Peyer's patch (tissue), 4 donors: ENCODE measurements around the gene APH1A. TPM values are rescaled to one million over a fixed set of nuclear protein-coding genes. Genes with fewer than 3 reads are reported as not detected.
"Not testable (repeated sequence)": the region's sequence is repeated elsewhere in the genome, so short reads cannot be mapped to it uniquely, and the experiment has no call there.

Experiments used
- DNase-seq, 3 donors: peaks; one replicate each; pipeline ENCODE4 v3.0.0-alpha.2; 2017 to 2019
- H3K27ac ChIP-seq, 4 donors: fragments of 200-600 bp; sonication (generic); one replicate each; pipeline ENCODE4 v1.5.1; 2016 to 2019
- H3K27me3 ChIP-seq, 2 donors: fragments of 200-600 bp; sonication (generic); one replicate each; pipeline ENCODE4 v1.5.1; 2019
- H3K36me3 ChIP-seq, 3 donors: fragments of 200-600 bp; sonication (generic); one replicate each; pipeline ENCODE4 v1.5.1; 2016 to 2019
- H3K4me1 ChIP-seq, 4 donors: fragments of 200-600 bp; sonication (generic); one replicate each; pipeline ENCODE4 v1.5.1; 2016 to 2019
- H3K4me3 ChIP-seq, 4 donors: fragments of 200-600 bp; sonication (generic); 1 replicate in 3 of 4; 2 replicates in 1 of 4; pipeline ENCODE4 v1.5.1; 2016 to 2019; ENCODE audit warnings: mild to moderate bottlenecking in 1 of 4
- H3K9me3 ChIP-seq, 4 donors: fragments of 200-600 bp; sonication (generic); one replicate each; pipeline ENCODE4 v1.5.1; 2016 to 2019; ENCODE audit warnings: mild to moderate bottlenecking in 1 of 4
- CTCF ChIP-seq, 6 experiments: fragments of 450-650 bp in 4 of 6; fragments of 200-600 bp in 2 of 6; sonication (generic) in 1 of 6; IDR thresholded peaks; one replicate each; pipeline ENCODE4 v1.5.1; 2017 to 2019; ENCODE audit warnings: antibody characterized with exemption in 6 of 6, mild to moderate bottlenecking in 3 of 6, moderate library complexity in 1 of 6
- POLR2A ChIP-seq, 2 donors: fragments of 450-650 bp; IDR thresholded peaks; one replicate each; pipeline ENCODE4 v1.5.1; 2017; ENCODE audit warnings: antibody characterized with exemption in 2 of 2, mild to moderate bottlenecking in 2 of 2, moderate library complexity in 2 of 2
- total RNA-seq, 4 donors: library from RNA; depleted of rRNA; stranded (reverse); fragments of >200 nt; gene quantifications; one replicate each; pipeline ENCODE4 v1.1.0, GENCODE V29; 2016

The APH1A gene
- total RNA-seq, 4 donors from 2014 or later, result 78.4 to 106 (median 99.3) TPM

- Histone ChIP-seq H3K4me3 (peak overlapping the region; percentile 68 to 86 (median 74)), H3K9me3 (no peaks in the 10 kb centered on the region), H3K27me3 (no peaks in the 10 kb centered on the region), H3K4me1 (peaks cover 0 to 12% (median 0%) of the 10 kb centered on the region in 4 donors), H3K27ac (peak overlapping the region; percentile 89 to 97 (median 94)), H3K36me3 (no peaks in the 10 kb centered on the region)
- peak; percentile 83 to 93 (median 84) for DNase-seq
- peak; percentile 53 to 59 for TF ChIP-seq POLR2A (IDR thresholded peaks at IDR 0.05)
- no peak for TF ChIP-seq CTCF (IDR thresholded peaks at IDR 0.05)
Observed at GRCh38 chr1:150234566-150235293, 34.1 kb downstream of the APH1A start.

DNA sequence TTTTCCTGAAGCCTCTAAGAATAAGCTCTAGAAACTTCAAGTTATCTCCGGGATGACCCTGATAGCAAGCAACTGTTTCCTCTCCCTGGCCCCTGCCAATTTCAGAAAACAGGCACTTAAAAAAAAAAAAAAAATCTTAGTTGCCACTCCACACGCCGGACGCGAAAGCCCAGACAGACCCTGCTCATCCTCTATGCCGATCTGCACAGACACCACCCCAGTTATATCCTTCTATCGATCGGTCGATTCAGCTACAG lies 34.6 kb downstream of the APH1A start:
- Histone ChIP-seq H3K4me3 (peak overlapping the region; percentile 68 to 86 (median 74)), H3K27me3 (no peaks in the 10 kb centered on the region), H3K4me1 (peaks cover 0 to 12% (median 0%) of the 10 kb centered on the region in 4 donors), H3K27ac (peak overlapping the region; percentile 89 to 97 (median 94)), H3K36me3 (peaks cover 0 to 4% (median 0%) of the 10 kb centered on the region in 3 donors), H3K9me3 (no peaks in the 10 kb centered on the region)
- DNase-seq, result no peak
- TF ChIP-seq POLR2A (IDR thresholded peaks at IDR 0.05) (no peak), CTCF (IDR thresholded peaks at IDR 0.05) (no peak)

DNA sequence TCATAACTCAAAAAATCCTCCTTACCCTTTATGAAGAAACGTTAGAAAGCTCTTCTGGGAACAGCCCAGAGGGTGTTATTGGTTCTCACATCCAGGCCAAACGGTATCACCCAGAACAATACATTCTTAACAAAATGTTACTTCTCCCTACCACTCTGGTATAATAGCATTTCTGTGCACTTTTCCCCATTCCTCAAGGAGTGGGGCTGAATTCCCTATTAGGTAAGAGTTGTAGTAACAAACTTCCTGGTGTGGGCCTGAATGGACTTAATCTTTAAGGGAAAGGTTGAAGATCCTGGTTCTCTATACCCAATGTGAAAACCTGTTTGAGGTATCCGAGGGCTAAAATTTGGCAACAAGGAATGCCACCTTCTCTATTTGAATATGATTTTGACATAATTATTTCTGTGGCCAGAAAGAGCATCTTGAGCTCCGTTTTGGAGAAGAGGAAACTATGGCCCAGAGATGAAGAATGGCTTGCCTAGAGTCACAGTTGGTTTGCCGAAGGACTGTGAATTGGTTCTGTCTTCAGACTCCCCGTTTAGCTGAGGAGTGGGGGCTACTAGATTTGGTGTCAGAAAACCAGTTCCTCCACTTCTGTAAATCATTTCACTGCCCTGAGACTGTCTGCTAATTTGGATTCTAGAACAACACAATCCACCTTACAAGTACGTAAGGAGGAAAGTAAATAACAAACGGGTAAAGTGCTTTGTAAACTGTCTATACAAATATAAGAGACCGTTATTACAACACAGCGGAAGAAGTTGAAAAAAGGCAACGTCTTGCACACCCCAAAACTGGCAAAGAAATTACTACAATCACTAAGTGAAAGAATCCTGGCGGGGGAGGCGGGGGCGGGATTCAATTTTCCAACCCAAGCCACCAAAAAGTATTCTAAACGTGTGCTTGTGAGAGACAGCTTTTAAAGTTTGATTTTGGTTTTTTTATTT lies 35.2 kb downstream of the APH1A start:
- Histone ChIP-seq H3K9me3 (no peaks in the 10 kb centered on the region), H3K4me3 (peak overlapping the region; percentile 68 to 86 (median 74)), H3K27ac (peak overlapping the region; percentile 89 to 97 (median 94)), H3K36me3 (peaks cover 0 to 9% (median 0%) of the 10 kb centered on the region in 3 donors), H3K27me3 (no peaks in the 10 kb centered on the region), H3K4me1 (peaks cover 0 to 12% (median 0%) of the 10 kb centered on the region in 4 donors)
- DNase-seq, result peak in 1 of 3 donors; percentile 54
- TF ChIP-seq CTCF (IDR thresholded peaks at IDR 0.05) (no peak), POLR2A (IDR thresholded peaks at IDR 0.05) (no peak)

GRCh38 chr1:150232921-150233320 lies 35.9 kb downstream of the APH1A start:
- not testable (repeated sequence) for H3K27me3 ChIP-seq, H3K9me3 ChIP-seq, H3K4me3 ChIP-seq, DNase-seq, H3K36me3 ChIP-seq
- Histone ChIP-seq H3K4me1 (peaks cover 0 to 12% (median 0%) of the 10 kb centered on the region in 4 donors), H3K27ac (peak overlapping the region in 2 of 4 donors; percentile 13 to 96)

DNA sequence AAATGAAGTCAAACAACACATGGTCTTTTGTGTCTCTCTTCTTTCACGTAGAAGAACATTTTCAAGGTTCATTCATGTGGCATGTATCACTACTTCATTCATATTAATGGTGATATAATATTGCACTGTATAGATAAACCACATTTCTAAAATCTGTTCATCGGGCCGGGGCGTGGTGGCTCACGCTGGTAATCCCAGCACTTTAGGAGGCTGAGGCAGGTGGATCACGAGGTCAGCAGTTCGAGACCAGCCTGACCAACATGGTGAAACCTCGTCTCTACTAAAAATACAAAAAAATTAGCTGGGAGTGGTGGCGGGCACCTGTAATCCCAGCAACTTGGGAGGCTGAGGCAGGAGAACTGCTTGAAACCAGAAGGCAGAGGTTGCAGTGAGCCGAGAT lies 40.6 kb downstream of the APH1A start:
- DNase-seq, H3K9me3 ChIP-seq, H3K27ac ChIP-seq, H3K4me1 ChIP-seq, H3K4me3 ChIP-seq, H3K27me3 ChIP-seq: not testable (repeated sequence)
- peaks cover 0 to 40% (median 3%) of the 10 kb centered on the region in 3 donors for H3K36me3 ChIP-seq

- Histone ChIP-seq H3K4me1 (no peaks in the 10 kb centered on the region), H3K27ac (no peak overlapping the region), H3K4me3 (no peak overlapping the region), H3K27me3 (no peaks in the 10 kb centered on the region), H3K9me3 (no peaks in the 10 kb centered on the region), H3K36me3 (peaks cover 0 to 51% (median 3%) of the 10 kb centered on the region in 3 donors)
- no peak for TF ChIP-seq POLR2A (IDR thresholded peaks at IDR 0.05)
- no peak for TF ChIP-seq CTCF (IDR thresholded peaks at IDR 0.05)
- no peak for DNase-seq
Observed at GRCh38 chr1:150227228-150227627, 41.6 kb downstream of the APH1A start.
